Trophoblast cell (in vitro differentiated cells and primary cell): ENCODE data around the gene CCDC188.

Source experiments
- DNase-seq, 2 donors: peaks; one replicate each; pipeline ENCODE4 v3.0.0-alpha.2; 2016
- H2AFZ ChIP-seq: 2 replicates; pipeline ENCODE4 v1.6.1; 2013; ENCODE audit warnings: low read length, moderate library complexity, mild to moderate bottlenecking; ENCODE audit not compliant: insufficient read depth, poor library complexity
- H2AK5ac ChIP-seq: 2 replicates; pipeline ENCODE4 v1.6.1; 2013; ENCODE audit warnings: mild to moderate bottlenecking, low read length
- H2BK120ac ChIP-seq: 2 replicates; pipeline ENCODE4 v1.6.1; 2013; ENCODE audit warnings: low read length, mild to moderate bottlenecking, moderate library complexity; ENCODE audit not compliant: insufficient read depth, poor library complexity
- H2BK12ac ChIP-seq: 2 replicates; pipeline ENCODE4 v1.6.1; 2013; ENCODE audit warnings: mild to moderate bottlenecking, low read length, moderate library complexity
- H2BK5ac ChIP-seq: 2 replicates; pipeline ENCODE4 v1.6.1; 2013; ENCODE audit warnings: low read length, low read depth, moderate library complexity, mild to moderate bottlenecking; ENCODE audit not compliant: poor library complexity
- H3K14ac ChIP-seq: 2 replicates; pipeline ENCODE4 v1.6.1; 2013; ENCODE audit warnings: mild to moderate bottlenecking, low read length
- H3K18ac ChIP-seq: 2 replicates; pipeline ENCODE4 v1.6.1; 2013; ENCODE audit warnings: mild to moderate bottlenecking, low read length
- H3K23ac ChIP-seq: 2 replicates; pipeline ENCODE4 v1.6.1; 2013; ENCODE audit warnings: low read length
- H3K27ac ChIP-seq: 2 replicates; pipeline ENCODE4 v1.5.1; 2013; ENCODE audit warnings: low read depth, mild to moderate bottlenecking, inconsistent platforms, low read length, moderate library complexity
- H3K27me3 ChIP-seq: 2 replicates; pipeline ENCODE4 v1.6.1; 2013; ENCODE audit warnings: inconsistent platforms, mild to moderate bottlenecking, low read length, moderate library complexity; ENCODE audit not compliant: insufficient read depth
- H3K36me3 ChIP-seq, 2 experiments: 1 replicate in 1 of 2; 2 replicates in 1 of 2; pipeline ENCODE4 v1.6.1; 2013; ENCODE audit warnings: low read length in 2 of 2, mild to moderate bottlenecking in 2 of 2, moderate library complexity in 1 of 2; ENCODE audit not compliant: insufficient read depth in 2 of 2, control insufficient read depth in 1 of 2
- H3K4ac ChIP-seq: 2 replicates; pipeline ENCODE4 v1.6.1; 2013; ENCODE audit warnings: low read depth, mild to moderate bottlenecking, low read length, moderate library complexity
- H3K4me1 ChIP-seq, 2 experiments: 1 replicate in 1 of 2; 2 replicates in 1 of 2; pipeline ENCODE4 v1.6.1; 2013; ENCODE audit warnings: low read length in 2 of 2, mild to moderate bottlenecking in 2 of 2, moderate library complexity in 1 of 2; ENCODE audit not compliant: insufficient read depth in 2 of 2, control insufficient read depth in 1 of 2
- H3K4me2 ChIP-seq: 2 replicates; pipeline ENCODE4 v1.6.1; 2013; ENCODE audit warnings: inconsistent platforms, mild to moderate bottlenecking, low read length, moderate library complexity
- H3K4me3 ChIP-seq: 2 replicates; pipeline ENCODE4 v1.5.1; 2013; ENCODE audit warnings: mild to moderate bottlenecking, low read depth, low read length, inconsistent platforms
- H3K79me1 ChIP-seq: one replicate; pipeline ENCODE4 v1.6.1; 2013; ENCODE audit warnings: low read length
- H3K79me2 ChIP-seq: 2 replicates; pipeline ENCODE4 v1.6.1; 2013; ENCODE audit warnings: low read length, mild to moderate bottlenecking; ENCODE audit not compliant: control insufficient read depth, insufficient read depth, poor library complexity
- H3K9ac ChIP-seq: 2 replicates; pipeline ENCODE4 v1.6.1; 2013; ENCODE audit warnings: mild to moderate bottlenecking, low read length
- H3K9me3 ChIP-seq: 2 replicates; pipeline ENCODE4 v1.6.1; 2013; ENCODE audit warnings: low read depth, mild to moderate bottlenecking, control low read depth, inconsistent platforms, low read length; ENCODE audit not compliant: insufficient read depth
- H4K12ac ChIP-seq: 2 replicates; pipeline ENCODE4 v1.6.1; 2013; ENCODE audit warnings: low read depth, mild to moderate bottlenecking, low read length, moderate library complexity
- H4K8ac ChIP-seq: 2 replicates; pipeline ENCODE4 v1.6.1; 2013; ENCODE audit warnings: low read depth, mild to moderate bottlenecking, low read length, moderate library complexity
- H4K91ac ChIP-seq: one replicate; pipeline ENCODE4 v1.6.1; 2013; ENCODE audit warnings: low read depth, mild to moderate bottlenecking, low read length, moderate library complexity
- WGBS: extraction: QIAGEN DNeasy Blood & Tissue Kit; methylation state at CpG from one replicate; pipeline ENCODE4 v1.1.7; 2013; ENCODE audit warnings: missing lambda C conversion rate; ENCODE audit not compliant: insufficient read length, insufficient coverage; ENCODE audit errors: extremely low coverage; 5-methylcytosine and 5-hydroxymethylcytosine counted together

The CCDC188 gene

DNA sequence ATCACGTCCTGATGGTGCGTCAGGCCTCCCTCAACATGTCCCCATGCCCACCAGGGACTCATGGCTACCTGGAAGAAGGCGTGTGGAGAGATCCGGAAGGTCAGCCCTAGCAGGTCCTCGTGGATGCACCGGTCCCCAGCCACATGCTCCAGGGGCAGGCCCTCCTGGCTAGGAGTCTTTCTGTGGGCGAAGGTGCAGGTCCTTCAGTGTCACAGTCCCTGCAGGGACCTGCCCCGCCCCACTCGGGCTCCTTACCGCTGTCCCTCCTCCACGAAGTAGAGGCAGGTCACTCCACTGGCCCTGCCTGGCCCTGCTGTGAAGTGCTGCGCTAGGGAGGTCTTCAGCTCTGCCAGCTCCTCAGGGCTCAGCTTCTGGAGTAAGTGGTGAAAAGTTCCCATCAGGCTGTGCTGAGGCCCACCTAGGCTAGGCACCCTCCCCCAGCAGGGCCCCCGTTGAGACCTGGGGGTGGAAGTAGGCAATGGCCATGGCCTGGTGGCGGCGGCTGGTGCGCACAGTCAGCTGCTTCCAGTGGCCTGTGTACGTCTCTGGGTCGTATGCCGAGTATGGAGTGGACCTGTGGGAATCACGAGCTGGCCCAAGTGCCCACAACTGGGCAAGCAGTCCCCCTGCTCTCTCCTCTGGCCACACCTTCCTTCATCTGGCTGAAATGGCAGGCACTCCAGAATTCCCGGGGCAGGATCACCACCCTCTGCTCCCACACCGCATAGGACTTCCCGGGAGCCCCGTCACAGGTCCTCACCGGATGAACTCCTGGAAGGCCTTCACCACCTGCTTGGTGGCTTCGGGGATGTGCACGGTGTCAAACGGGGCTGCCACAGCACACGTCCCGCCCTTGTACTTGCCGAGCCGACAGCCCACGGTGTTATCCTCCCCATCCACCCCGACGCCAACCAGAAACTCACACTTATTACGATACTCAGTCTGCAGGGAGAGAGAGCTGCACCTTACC, 36.1 kb downstream of the CCDC188 start:
- Histone ChIP-seq H3K4me3 (no peak overlapping the region), H4K8ac (no peak overlapping the region), H3K18ac (no peak overlapping the region), H2BK5ac (no peak overlapping the region), H2AFZ (no peak overlapping the region), H3K14ac (no peak overlapping the region), H3K9ac (no peak overlapping the region), H3K23ac (no peak overlapping the region), H3K27ac (no peak overlapping the region), H2AK5ac (no peak overlapping the region), H2BK120ac (no peak overlapping the region), H3K27me3 (no peaks in the 10 kb centered on the region), H3K4me1 (peaks cover 4 to 9% of the 10 kb centered on the region in 2 experiments), H3K79me1 (peaks cover 12% of the 10 kb centered on the region), H4K91ac (no peak overlapping the region), H3K4ac (no peak overlapping the region), H3K79me2 (peaks cover 17% of the 10 kb centered on the region), H2BK12ac (no peak overlapping the region), H3K9me3 (no peaks in the 10 kb centered on the region), H3K4me2 (no peak overlapping the region), H4K12ac (no peak overlapping the region), H3K36me3 (peaks cover 68 to 72% of the 10 kb centered on the region in 2 experiments)
- DNase-seq, result no peak
- no CpG with 5 or more reads among the region's 36 CpGs for WGBS

DNA sequence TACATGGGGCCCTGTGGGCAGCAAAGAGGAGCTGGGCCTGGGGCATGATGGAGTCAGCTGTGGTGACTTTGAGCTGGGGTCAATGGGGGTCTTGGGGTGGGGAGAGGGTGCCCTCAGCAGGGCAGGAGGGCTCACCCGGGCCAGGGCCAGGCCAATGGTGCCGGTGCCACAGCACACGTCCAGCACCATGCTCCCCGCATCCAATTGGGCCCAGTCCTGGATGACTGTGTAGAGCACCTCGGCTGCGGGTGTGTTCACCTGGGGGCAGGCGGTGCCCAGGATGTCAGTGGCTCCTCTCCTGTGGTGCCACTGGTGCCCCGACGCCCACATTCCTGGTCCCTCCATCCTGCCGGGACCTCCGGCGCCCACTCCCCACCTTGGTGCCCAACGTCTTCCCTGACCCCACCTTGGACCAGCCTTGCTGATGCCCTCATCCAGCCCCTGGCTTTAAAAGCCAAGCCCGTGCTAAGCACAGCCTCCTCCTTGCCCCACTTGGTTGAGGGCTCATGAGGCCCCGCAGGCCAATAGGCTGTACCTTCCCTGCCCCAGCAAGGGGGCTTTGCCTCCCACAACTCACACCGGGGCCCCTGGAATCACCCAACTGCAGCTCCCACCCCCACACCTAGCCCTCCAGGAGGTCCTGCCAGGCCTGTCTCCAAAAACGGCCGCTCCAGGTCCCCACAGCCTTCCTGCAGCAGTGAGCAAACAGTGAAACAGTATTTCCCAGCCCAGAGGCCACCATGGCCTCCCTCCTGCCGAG, 37.1 kb downstream of the CCDC188 start:
- H3K4me3 ChIP-seq, result no peak overlapping the region
- H3K79me1 ChIP-seq, result peaks cover 12% of the 10 kb centered on the region
- WGBS, result no CpG with 5 or more reads among the region's 19 CpGs
- no peak overlapping the region for H2BK5ac ChIP-seq
- no peaks in the 10 kb centered on the region for H3K9me3 ChIP-seq
- H3K27ac ChIP-seq, result no peak overlapping the region
- H4K8ac ChIP-seq, result no peak overlapping the region
- H2BK12ac ChIP-seq, result no peak overlapping the region
- no peak overlapping the region for H2BK120ac ChIP-seq
- peaks cover 16% of the 10 kb centered on the region for H3K79me2 ChIP-seq
- H3K9ac ChIP-seq, result no peak overlapping the region
- H4K12ac ChIP-seq, result no peak overlapping the region
- H2AK5ac ChIP-seq, result no peak overlapping the region
- H3K4me2 ChIP-seq, result no peak overlapping the region
- no peak overlapping the region for H3K4ac ChIP-seq
- no peak overlapping the region for H4K91ac ChIP-seq
- H3K36me3 ChIP-seq, result peaks cover 73 to 74% of the 10 kb centered on the region in 2 experiments
- H3K27me3 ChIP-seq, result no peaks in the 10 kb centered on the region
- no peak overlapping the region for H3K18ac ChIP-seq
- no peak overlapping the region for H3K14ac ChIP-seq
- peaks cover 4 to 8% of the 10 kb centered on the region in 2 experiments for H3K4me1 ChIP-seq
- no peak overlapping the region for H2AFZ ChIP-seq
- DNase-seq, result no peak
- no peak overlapping the region for H3K23ac ChIP-seq

- no CpG with 5 or more reads among the region's 26 CpGs for WGBS
- Histone ChIP-seq H3K9me3 (no peaks in the 10 kb centered on the region), H2AK5ac (no peak overlapping the region), H3K79me2 (peaks cover 10% of the 10 kb centered on the region), H3K9ac (peak overlapping the region; percentile 13), H4K8ac (no peak overlapping the region), H3K79me1 (peaks cover 10% of the 10 kb centered on the region), H4K12ac (no peak overlapping the region), H3K27ac (no peak overlapping the region), H3K18ac (no peak overlapping the region), H2AFZ (no peak overlapping the region), H3K14ac (no peak overlapping the region), H3K4me1 (peaks cover 2 to 5% of the 10 kb centered on the region in 2 experiments), H3K4me3 (no peak overlapping the region), H2BK12ac (no peak overlapping the region), H2BK5ac (no peak overlapping the region), H3K36me3 (peaks cover 78 to 80% of the 10 kb centered on the region in 2 experiments), H2BK120ac (no peak overlapping the region), H4K91ac (no peak overlapping the region), H3K27me3 (no peaks in the 10 kb centered on the region), H3K23ac (no peak overlapping the region), H3K4me2 (no peak overlapping the region), H3K4ac (no peak overlapping the region)
- no peak for DNase-seq
Observed at GRCh38 chr22:20112623-20113511, 38.0 kb downstream of the CCDC188 start.
